ENCODE measurements around the gene PLEKHA5.
"Not testable (repeated sequence)": the region's sequence is repeated elsewhere in the genome, so short reads cannot be mapped to it uniquely, and the experiment has no call there.

Gene PLEKHA5

GRCh38 chr12:19394385-19394784, 264.9 kb downstream of the PLEKHA5 start:
- ATAC-seq (ENCODE audit: low read depth) = no peak
- no peaks in the 10 kb centered on the region for H3K36me3 Mint-ChIP-seq
- H3K9me3 Mint-ChIP-seq = no peaks in the 10 kb centered on the region
- no peaks in the 10 kb centered on the region for H3K4me1 Mint-ChIP-seq
- no peak for DNase-seq (ENCODE audit: low spot score in 2 of 2)
- no peaks in the 10 kb centered on the region for H3K27me3 Mint-ChIP-seq
- H3K4me3 Mint-ChIP-seq = no peak overlapping the region
- H3K27ac Mint-ChIP-seq = no peak overlapping the region

- Mint-ChIP-seq H3K27me3 (no peaks in the 10 kb centered on the region), H3K4me3 (no peak overlapping the region), H3K27ac (no peak overlapping the region), H3K9me3 (no peaks in the 10 kb centered on the region), H3K36me3 (no peaks in the 10 kb centered on the region), H3K4me1 (no peaks in the 10 kb centered on the region)
- DNase-seq (ENCODE audit: low spot score in 2 of 2) = no peak
- no peak for ATAC-seq (ENCODE audit: low read depth)
These were observed 268.0 kb downstream of the PLEKHA5 start for GRCh38 chr12:19397534-19397933.

- Mint-ChIP-seq H3K9me3 (no peaks in the 10 kb centered on the region), H3K36me3 (no peaks in the 10 kb centered on the region), H3K4me3 (no peak overlapping the region), H3K27me3 (no peaks in the 10 kb centered on the region), H3K27ac (no peak overlapping the region), H3K4me1 (no peaks in the 10 kb centered on the region)
- no peak for ATAC-seq (ENCODE audit: low read depth)
- no peak for DNase-seq (ENCODE audit: low spot score in 2 of 2)
These were observed 269.1 kb downstream of the PLEKHA5 start for GRCh38 chr12:19398376-19399363.

GRCh38 chr12:19400649-19401285, 271.2 kb downstream of the PLEKHA5 start:
- not testable (repeated sequence) for H3K9me3 Mint-ChIP-seq; H3K36me3 Mint-ChIP-seq; ATAC-seq (ENCODE audit: low read depth); DNase-seq (ENCODE audit: low spot score in 2 of 2); H3K27ac Mint-ChIP-seq; H3K4me1 Mint-ChIP-seq; H3K4me3 Mint-ChIP-seq; H3K27me3 Mint-ChIP-seq

- no peak overlapping the region for H3K4me3 Mint-ChIP-seq
- H3K9me3 Mint-ChIP-seq = no peaks in the 10 kb centered on the region
- no peaks in the 10 kb centered on the region for H3K36me3 Mint-ChIP-seq
- DNase-seq (ENCODE audit: low spot score in 2 of 2) (no peak), ATAC-seq (ENCODE audit: low read depth) (no peak)
- H3K27me3 Mint-ChIP-seq = peaks cover 2% of the 10 kb centered on the region
- H3K27ac Mint-ChIP-seq = no peak overlapping the region
- no peaks in the 10 kb centered on the region for H3K4me1 Mint-ChIP-seq
These were observed 272.7 kb downstream of the PLEKHA5 start for GRCh38 chr12:19402211-19402610.

- Mint-ChIP-seq H3K4me3 (no peak overlapping the region), H3K27ac (no peak overlapping the region), H3K36me3 (no peaks in the 10 kb centered on the region), H3K4me1 (no peaks in the 10 kb centered on the region), H3K27me3 (peaks cover 2% of the 10 kb centered on the region), H3K9me3 (no peaks in the 10 kb centered on the region)
- ATAC-seq (ENCODE audit: low read depth) (no peak), DNase-seq (ENCODE audit: low spot score in 2 of 2) (no peak)
These were observed 273.4 kb downstream of the PLEKHA5 start for GRCh38 chr12:19402743-19403431.

- ATAC-seq (ENCODE audit: low read depth) = no peak
- Mint-ChIP-seq H3K36me3 (no peaks in the 10 kb centered on the region), H3K4me1 (no peaks in the 10 kb centered on the region), H3K27me3 (peaks cover 2% of the 10 kb centered on the region), H3K9me3 (no peaks in the 10 kb centered on the region), H3K4me3 (no peak overlapping the region), H3K27ac (no peak overlapping the region)
- no peak for DNase-seq (ENCODE audit: low spot score in 2 of 2)
These were observed 274.8 kb downstream of the PLEKHA5 start for GRCh38 chr12:19404242-19404880.

- no peaks in the 10 kb centered on the region for H3K36me3 Mint-ChIP-seq
- H3K27ac Mint-ChIP-seq = no peak overlapping the region
- H3K4me3 Mint-ChIP-seq = no peak overlapping the region
- ATAC-seq (ENCODE audit: low read depth) (no peak), DNase-seq (ENCODE audit: low spot score in 2 of 2) (no peak)
- H3K4me1 Mint-ChIP-seq = no peaks in the 10 kb centered on the region
- no peaks in the 10 kb centered on the region for H3K9me3 Mint-ChIP-seq
- H3K27me3 Mint-ChIP-seq = no peaks in the 10 kb centered on the region
These were observed 279.8 kb downstream of the PLEKHA5 start for GRCh38 chr12:19409376-19409775.

- Mint-ChIP-seq H3K4me3 (no peak overlapping the region), H3K27ac (no peak overlapping the region)
These were observed 280.7 kb downstream of the PLEKHA5 start for GRCh38 chr12:19410211-19410610.

GRCh38 chr12:19410629-19411185, 281.2 kb downstream of the PLEKHA5 start:
- H3K9me3 Mint-ChIP-seq = no peaks in the 10 kb centered on the region
- no peaks in the 10 kb centered on the region for H3K36me3 Mint-ChIP-seq
- DNase-seq (ENCODE audit: low spot score in 2 of 2) (no peak), ATAC-seq (ENCODE audit: low read depth) (no peak)
- H3K4me3 Mint-ChIP-seq = no peak overlapping the region
- no peaks in the 10 kb centered on the region for H3K27me3 Mint-ChIP-seq
- no peak overlapping the region for H3K27ac Mint-ChIP-seq
- H3K4me1 Mint-ChIP-seq = no peaks in the 10 kb centered on the region

More at GRCh38 chr12:19410211-19410610, 280.7 kb downstream of the PLEKHA5 start:
- H3K9me3 Mint-ChIP-seq = no peaks in the 10 kb centered on the region
- ATAC-seq (ENCODE audit: low read depth) = no peak
- no peaks in the 10 kb centered on the region for H3K36me3 Mint-ChIP-seq
- DNase-seq (ENCODE audit: low spot score in 2 of 2) = no peak
- no peaks in the 10 kb centered on the region for H3K4me1 Mint-ChIP-seq
- H3K27me3 Mint-ChIP-seq = no peaks in the 10 kb centered on the region

GRCh38 chr12:19411234-19412204, 282.0 kb downstream of the PLEKHA5 start:
- DNase-seq (ENCODE audit: low spot score in 2 of 2) (no peak), ATAC-seq (ENCODE audit: low read depth) (no peak)
- H3K9me3 Mint-ChIP-seq = no peaks in the 10 kb centered on the region
- H3K27me3 Mint-ChIP-seq = no peaks in the 10 kb centered on the region
- H3K4me1 Mint-ChIP-seq = no peaks in the 10 kb centered on the region
- H3K27ac Mint-ChIP-seq = no peak overlapping the region
- H3K36me3 Mint-ChIP-seq = no peaks in the 10 kb centered on the region
- H3K4me3 Mint-ChIP-seq = no peak overlapping the region

GRCh38 chr12:19412844-19413243, 283.3 kb downstream of the PLEKHA5 start:
- no peak for ATAC-seq (ENCODE audit: low read depth)

GRCh38 chr12:19413582-19413981, 284.0 kb downstream of the PLEKHA5 start:
- ATAC-seq (ENCODE audit: low read depth); H3K4me3 Mint-ChIP-seq; H3K36me3 Mint-ChIP-seq; H3K27me3 Mint-ChIP-seq; H3K4me1 Mint-ChIP-seq; H3K9me3 Mint-ChIP-seq; H3K27ac Mint-ChIP-seq; DNase-seq (ENCODE audit: low spot score in 2 of 2): not testable (repeated sequence)

More at GRCh38 chr12:19412844-19413243, 283.3 kb downstream of the PLEKHA5 start:
- H3K36me3 Mint-ChIP-seq = no peaks in the 10 kb centered on the region
- DNase-seq (ENCODE audit: low spot score in 2 of 2) = no peak
- no peaks in the 10 kb centered on the region for H3K27me3 Mint-ChIP-seq
- H3K4me3 Mint-ChIP-seq = no peak overlapping the region
- H3K4me1 Mint-ChIP-seq = no peaks in the 10 kb centered on the region
- H3K27ac Mint-ChIP-seq = no peak overlapping the region
- no peaks in the 10 kb centered on the region for H3K9me3 Mint-ChIP-seq

All from memory B cell (primary cell).